GOT3 (cell line): ENCODE data around the gene LRRN4.

Experiments
- DNase-seq: peaks from one replicate; lab custom pipeline; 2025; ENCODE audit warnings: mixed read lengths; lab: John Stamatoyannopoulos, UW

Gene LRRN4

GRCh38 chr20:6053776-6054688 is at the start of gene LRRN4:
TSS of gene LRRN4 (minus strand) at chr20:6054060. CDS start at chr20:6052799, 1,261 bp downstream.
- no peak for DNase-seq

GRCh38 chr20:6103301-6103700 is 49.4 kb upstream of the LRRN4 start:
- no peak for DNase-seq

- DNase-seq, result no peak
Measured at GRCh38 chr20:6101346-6101745, 47.5 kb upstream of the LRRN4 start.

GRCh38 chr20:6100246-6100645 is 46.4 kb upstream of the LRRN4 start:
- DNase-seq, result no peak

GRCh38 chr20:6099819-6100218 is 46.0 kb upstream of the LRRN4 start:
- no peak for DNase-seq

- DNase-seq, result no peak
Measured at GRCh38 chr20:6095409-6095808, 41.5 kb upstream of the LRRN4 start.

GRCh38 chr20:6094565-6094964 is 40.7 kb upstream of the LRRN4 start:
- DNase-seq, result no peak

GRCh38 chr20:6094063-6094462 is 40.2 kb upstream of the LRRN4 start:
- DNase-seq, result no peak

- no peak for DNase-seq
Measured at GRCh38 chr20:6091661-6092060, 37.8 kb upstream of the LRRN4 start.

- DNase-seq, result no peak
Measured at GRCh38 chr20:6086868-6087267, 33.0 kb upstream of the LRRN4 start.

- no peak for DNase-seq
Measured at GRCh38 chr20:6083926-6084325, 30.1 kb upstream of the LRRN4 start.

- peak; percentile 18 for DNase-seq
Measured at GRCh38 chr20:6081236-6081635, 27.4 kb upstream of the LRRN4 start.

GRCh38 chr20:6079016-6079415 is 25.2 kb upstream of the LRRN4 start:
- no peak for DNase-seq

GRCh38 chr20:6075428-6076219 is 21.8 kb upstream of the LRRN4 start:
- no peak for DNase-seq

- no peak for DNase-seq
Measured at GRCh38 chr20:6074784-6075183, 20.9 kb upstream of the LRRN4 start.

GRCh38 chr20:6074145-6074561 is 20.3 kb upstream of the LRRN4 start:
- DNase-seq, result no peak

- DNase-seq, result no peak
Measured at GRCh38 chr20:6070829-6071695, 17.2 kb upstream of the LRRN4 start.

GRCh38 chr20:6069669-6070068 is 15.8 kb upstream of the LRRN4 start:
- DNase-seq, result no peak

- DNase-seq, result no peak
Measured at GRCh38 chr20:6067763-6068318, 14.0 kb upstream of the LRRN4 start.

- DNase-seq, result no peak
Measured at GRCh38 chr20:6066582-6066981, 12.7 kb upstream of the LRRN4 start.

- DNase-seq, result no peak
Measured at GRCh38 chr20:6061544-6061943, 7.7 kb upstream of the LRRN4 start.

GRCh38 chr20:6060213-6060612 is 6.4 kb upstream of the LRRN4 start:
- DNase-seq, result no peak
